B cell (primary cell): ENCODE data around the gene LTB4R. TPM values are rescaled to one million over a fixed set of nuclear protein-coding genes. Genes with fewer than 3 reads are reported as not detected.

ENCODE experiments used
- ATAC-seq: fragments of 200-7000 bp; cut with Tn5 transposase; one replicate; pipeline ENCODE4 v1.10.0; 2021; ENCODE audit warnings: low read depth, mild to moderate bottlenecking, moderate number of reproducible peaks, moderate library complexity
- CTCF ChIA-PET: fragments of 350-600 bp; sonication (Branson Sonifier 250); formaldehyde crosslinking; loops from one replicate; lab custom pipeline; 2021; ENCODE audit warnings: antibody characterized with exemption, inconsistent platforms; lab: Charles Lee
- POLR2A ChIA-PET: fragments of 350-600 bp; sonication (Branson Sonifier 250); formaldehyde crosslinking; loops from one replicate; lab custom pipeline; 2021; ENCODE audit warnings: antibody characterized with exemption; lab: Charles Lee
- DNase-seq: peaks from one replicate; pipeline ENCODE4 v3.0.0; 2013
- H2AFZ ChIP-seq: 2 replicates; pipeline ENCODE4 v1.6.1; 2012; ENCODE audit warnings: mild to moderate bottlenecking, low read depth, low read length; ENCODE audit not compliant: insufficient read depth, poor library complexity, severe bottlenecking
- H3K27ac ChIP-seq, 2 donors: 1 replicate in 1 of 2; 2 replicates in 1 of 2; pipeline ENCODE4 v1.5.1; 2012 to 2013; ENCODE audit warnings: low read length in 2 of 2, mild to moderate bottlenecking in 2 of 2, moderate library complexity in 1 of 2
- H3K27me3 ChIP-seq, 4 experiments: fragments of 200-600 bp in 1 of 4; sonication (generic) in 1 of 4; replicated peaks in 1 of 4; 1 replicate in 2 of 4; 2 replicates in 2 of 4; pipeline versions ENCODE4 v1.6.1 to v1.7.0; 2013 to 2016; ENCODE audit warnings: low read length in 3 of 4, mild to moderate bottlenecking in 2 of 4, mixed read lengths in 1 of 4, moderate library complexity in 1 of 4; ENCODE audit not compliant: insufficient read depth in 4 of 4, control insufficient read depth in 3 of 4; ENCODE audit errors: control extremely low read depth in 1 of 4
- H3K36me3 ChIP-seq, 2 experiments: replicated peaks in 1 of 2; 1 replicate in 1 of 2; 2 replicates in 1 of 2; pipeline versions ENCODE4 v1.6.1 to v1.7.1; 2013; ENCODE audit warnings: low read length in 1 of 2; ENCODE audit not compliant: insufficient read depth in 2 of 2, control insufficient read depth in 1 of 2; ENCODE audit errors: control extremely low read depth in 1 of 2, extremely low read depth in 1 of 2
- H3K4me1 ChIP-seq, 2 donors: fragments of 200-600 bp in 1 of 2; sonication (generic) in 1 of 2; 1 replicate in 1 of 2; 2 replicates in 1 of 2; pipeline versions ENCODE4 v1.5.1 to v1.6.1; 2013 to 2017; ENCODE audit warnings: low read length in 2 of 2; ENCODE audit not compliant: control insufficient read depth in 2 of 2, insufficient read depth in 2 of 2
- H3K4me2 ChIP-seq: replicated peaks from 2 replicates; pipeline ENCODE3; 2012; ENCODE audit warnings: mild to moderate bottlenecking, low read depth, low read length; ENCODE audit not compliant: poor library complexity, severe bottlenecking
- H3K4me3 ChIP-seq, 5 experiments: fragments of 200-600 bp in 1 of 5; sonication (generic) in 1 of 5; 1 replicate in 3 of 5; 2 replicates in 2 of 5; pipeline versions ENCODE4 v1.5.1 to v1.7.0; 2011 to 2016; ENCODE audit warnings: low read length in 4 of 5, mild to moderate bottlenecking in 4 of 5, low read depth in 2 of 5, control low read depth in 1 of 5, moderate library complexity in 1 of 5; ENCODE audit not compliant: insufficient read depth in 1 of 5; ENCODE audit errors: control extremely low read depth in 1 of 5, extremely low read depth in 1 of 5
- H3K79me2 ChIP-seq: fragments of 200-600 bp; sonication (generic); one replicate; pipeline ENCODE4 v1.6.0; 2016; ENCODE audit warnings: low read length; ENCODE audit not compliant: control insufficient read depth, insufficient read depth
- H3K9ac ChIP-seq: fragments of 200-600 bp; sonication (generic); 2 replicates; pipeline ENCODE4 v1.6.1; 2017; ENCODE audit warnings: mild to moderate bottlenecking, low read length, moderate library complexity
- H3K9me3 ChIP-seq, 3 donors: one replicate each; pipeline versions ENCODE4 v1.6.1 to v1.7.1; 2013; ENCODE audit warnings: low read length in 2 of 3; ENCODE audit not compliant: control insufficient read depth in 2 of 3, insufficient read depth in 1 of 3; ENCODE audit errors: control extremely low read depth in 1 of 3
- H4K20me1 ChIP-seq: 2 replicates; pipeline ENCODE4 v1.6.0; 2012; ENCODE audit warnings: mild to moderate bottlenecking, low read length; ENCODE audit not compliant: insufficient read depth, control insufficient read depth, poor library complexity, severe bottlenecking
- H3K27ac Mint-ChIP-seq: one replicate; pipeline ENCODE4 v1.8.0; 2021; ENCODE audit warnings: mixed read lengths
- H3K27me3 Mint-ChIP-seq: one replicate; pipeline ENCODE4 v1.8.0; 2021; ENCODE audit warnings: mixed read lengths
- H3K4me1 Mint-ChIP-seq: one replicate; pipeline ENCODE4 v1.8.0; 2021; ENCODE audit warnings: mixed read lengths
- H3K4me3 Mint-ChIP-seq: one replicate; pipeline ENCODE4 v1.8.0; 2021; ENCODE audit warnings: mixed read lengths
- H3K9me3 Mint-ChIP-seq: one replicate; pipeline ENCODE4 v1.8.0; 2022; ENCODE audit warnings: mixed read lengths; ENCODE audit not compliant: insufficient read depth
- EZH2 ChIP-seq: IDR thresholded peaks from 2 replicates; pipeline ENCODE4 v1.6.1; 2012; ENCODE audit warnings: borderline replicate concordance, low read depth, mild to moderate bottlenecking, moderate library complexity, low read length; ENCODE audit not compliant: insufficient read depth, poor library complexity, severe bottlenecking
- WGBS: methylation state at CpG from one replicate; pipeline ENCODE4 v1.1.5; 2013; ENCODE audit warnings: missing lambda C conversion rate; ENCODE audit not compliant: insufficient coverage; 5-methylcytosine and 5-hydroxymethylcytosine counted together
- intact Hi-C: fragments of 100-400 bp; cut with micrococcal nuclease; formaldehyde crosslinking; loops from one replicate; pipeline ENCODE4 v1.10.0; 2022
- polyA plus RNA-seq: library from polyadenylated mRNA; depleted of rRNA; stranded (reverse); fragments of >200 nt; gene quantifications from 2 replicates; pipeline ENCODE4 v1.2.3, GENCODE V29; 2012
- total RNA-seq, 2 donors: library from RNA; stranded (reverse); fragments of 120-200 nt in 1 of 2; gene quantifications; 1 replicate in 1 of 2; 2 replicates in 1 of 2; pipeline versions ENCODE4 v1.2.3 to v1.2.4, GENCODE V29; 2013 to 2022
- TF ChIP-seq, protein P1 (sequence below): fragments of 200-600 bp; IDR thresholded peaks from one replicate; pipeline ENCODE4 v1.8.0; 2022; ENCODE audit warnings: antibody characterized with exemption, mild to moderate bottlenecking

The LTB4R gene
- total and polyA plus RNA-seq, 2 donors (not counting 1 experiment from before 2014, with no cell fraction given), result 8.8 to 19.1 TPM

DNA sequence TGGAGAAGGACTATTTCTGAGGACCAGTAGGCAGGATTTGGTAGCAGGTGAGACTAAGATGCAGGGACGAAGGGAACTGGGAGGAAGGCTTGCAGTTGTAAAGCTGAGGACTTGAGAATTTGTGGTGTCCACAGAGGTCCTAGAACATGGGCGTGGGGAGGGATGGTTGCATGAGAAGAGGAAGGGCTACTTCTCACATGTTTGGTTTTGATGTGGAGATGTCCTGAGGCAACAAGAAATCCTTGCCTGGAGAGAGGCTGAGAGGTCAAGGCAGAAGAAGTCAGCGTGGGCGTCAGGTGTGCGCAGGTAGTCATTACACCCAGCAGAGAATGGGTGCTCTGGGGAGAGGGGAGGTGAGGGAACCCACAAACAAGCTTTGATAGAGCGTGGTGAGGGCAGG, 34.2 kb upstream of the LTB4R start:
- ATAC-seq (no peak), DNase-seq (no peak)
- Mint-ChIP-seq H3K4me3 (peak overlapping the region; percentile 4), H3K27ac (peak overlapping the region; percentile 74), H3K4me1 (peaks cover 85% of the 10 kb centered on the region), H3K27me3 (no peaks in the 10 kb centered on the region), H3K9me3 (no peaks in the 10 kb centered on the region)
- H2AFZ ChIP-seq, result peak overlapping the region; percentile 52
- H3K4me3 ChIP-seq, result no peak overlapping the region
- peak overlapping the region; percentile 65 to 80 for H3K27ac ChIP-seq
- peak overlapping the region; percentile 50 for H3K4me2 ChIP-seq
- POLR2A ChIA-PET, result interaction anchor here (1.2 to 1.5 kb wide), 2 partner anchors 13 to 35 kb away, joined by 3 to 4 read pairs; partner anchors contain the start of gene TINF2
- WGBS, result 96% methylated on average over 6 of the region's 6 CpGs
- peaks cover 0 to 10% (median 0%) of the 10 kb centered on the region in 3 donors for H3K9me3 ChIP-seq
- no peaks in the 10 kb centered on the region for H3K27me3 ChIP-seq
- no peaks in the 10 kb centered on the region for H3K36me3 ChIP-seq
- CTCF ChIA-PET, result interaction anchor here (1.5 to 7.1 kb wide), 4 partner anchors 16 to 35 kb away, joined by 7 to 93 read pairs (median 26); partner anchors contain the start of genes CIDEB, DHRS1, LTB4R2 and NOP9
- intact Hi-C loops, result loop anchor here (10.0 kb wide), 1 partner anchor 132 kb away; the partner anchor contains the start of genes EMC9, PSME2 and RNF31
- no peak for TF ChIP-seq EZH2
- TF ChIP-seq, protein P1, sequence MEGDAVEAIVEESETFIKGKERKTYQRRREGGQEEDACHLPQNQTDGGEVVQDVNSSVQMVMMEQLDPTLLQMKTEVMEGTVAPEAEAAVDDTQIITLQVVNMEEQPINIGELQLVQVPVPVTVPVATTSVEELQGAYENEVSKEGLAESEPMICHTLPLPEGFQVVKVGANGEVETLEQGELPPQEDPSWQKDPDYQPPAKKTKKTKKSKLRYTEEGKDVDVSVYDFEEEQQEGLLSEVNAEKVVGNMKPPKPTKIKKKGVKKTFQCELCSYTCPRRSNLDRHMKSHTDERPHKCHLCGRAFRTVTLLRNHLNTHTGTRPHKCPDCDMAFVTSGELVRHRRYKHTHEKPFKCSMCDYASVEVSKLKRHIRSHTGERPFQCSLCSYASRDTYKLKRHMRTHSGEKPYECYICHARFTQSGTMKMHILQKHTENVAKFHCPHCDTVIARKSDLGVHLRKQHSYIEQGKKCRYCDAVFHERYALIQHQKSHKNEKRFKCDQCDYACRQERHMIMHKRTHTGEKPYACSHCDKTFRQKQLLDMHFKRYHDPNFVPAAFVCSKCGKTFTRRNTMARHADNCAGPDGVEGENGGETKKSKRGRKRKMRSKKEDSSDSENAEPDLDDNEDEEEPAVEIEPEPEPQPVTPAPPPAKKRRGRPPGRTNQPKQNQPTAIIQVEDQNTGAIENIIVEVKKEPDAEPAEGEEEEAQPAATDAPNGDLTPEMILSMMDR, result no peak
- no peak overlapping the region for H3K9ac ChIP-seq
- H3K79me2 ChIP-seq, result peaks cover 37% of the 10 kb centered on the region
- H3K4me1 ChIP-seq, result peaks cover 60 to 79% of the 10 kb centered on the region in 2 donors
- no peaks in the 10 kb centered on the region for H4K20me1 ChIP-seq
